NCI-H1694 (cell line): ENCODE results near the gene TAMM41.
"Not testable (repeated sequence)": the region's sequence is repeated elsewhere in the genome, so short reads cannot be mapped to it uniquely, and the experiment has no call there.

Source experiments
- DNase-seq: peaks from one replicate; lab custom pipeline; 2025; lab: John Stamatoyannopoulos, UW

The TAMM41 gene

DNA sequence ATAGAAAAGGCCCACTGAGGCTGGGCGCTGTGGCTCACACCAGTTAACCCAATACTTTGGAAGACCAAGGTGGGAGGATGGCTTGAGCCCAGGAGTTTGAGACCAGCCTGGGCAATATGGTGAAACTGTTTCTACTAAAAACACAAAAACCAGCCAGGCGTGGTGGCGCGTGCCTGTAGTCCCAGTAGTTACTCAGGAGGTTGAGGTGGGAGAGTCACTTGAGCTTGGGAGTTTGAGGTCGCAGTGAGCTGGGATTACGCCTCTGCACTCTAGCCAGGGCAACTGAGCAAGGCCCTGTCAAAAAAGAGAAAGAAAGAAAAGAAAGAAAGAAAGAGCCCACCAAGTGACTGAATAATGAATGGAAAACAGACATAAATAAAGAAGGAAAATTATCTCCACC lies 32.0 kb downstream of the TAMM41 start:
- no peak for DNase-seq

DNA sequence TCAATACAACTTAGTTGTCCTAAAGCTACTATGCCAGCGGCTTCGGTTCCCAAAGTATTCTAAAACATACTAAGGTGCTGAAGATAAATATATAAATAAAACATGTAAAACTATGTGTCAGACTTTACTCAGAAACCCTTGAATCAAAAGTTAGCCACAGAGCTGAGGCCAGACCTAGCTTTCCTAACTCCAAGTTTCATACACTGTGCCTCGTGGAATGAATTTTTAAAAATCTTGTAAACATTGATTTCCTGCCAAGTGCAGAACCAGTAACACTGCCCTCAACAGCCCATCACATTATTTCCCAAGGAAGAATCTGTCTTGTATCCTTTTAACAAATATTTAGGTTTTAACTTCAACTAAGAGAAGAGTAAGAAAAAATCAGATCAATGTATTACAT lies 36.4 kb downstream of the TAMM41 start:
- DNase-seq, result no peak

DNA sequence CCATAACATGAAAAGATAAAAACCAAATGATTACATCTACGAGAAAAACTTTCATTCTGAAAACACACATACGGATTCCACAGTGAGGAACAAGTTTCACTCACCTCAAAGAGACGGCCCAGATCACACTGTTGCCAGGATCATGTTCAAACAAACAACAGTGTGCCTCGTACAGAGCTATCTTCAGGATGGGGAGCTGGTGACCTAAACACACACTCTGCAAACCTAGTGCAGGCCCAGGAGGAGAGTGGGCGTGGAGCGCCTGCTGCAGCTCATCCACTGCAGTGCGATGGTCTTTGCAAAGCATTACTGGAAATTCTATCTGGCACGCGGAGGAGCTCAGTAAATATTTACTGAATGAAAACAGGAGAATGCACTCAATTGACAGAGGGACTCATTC lies 38.5 kb downstream of the TAMM41 start:
- DNase-seq, result no peak

DNA sequence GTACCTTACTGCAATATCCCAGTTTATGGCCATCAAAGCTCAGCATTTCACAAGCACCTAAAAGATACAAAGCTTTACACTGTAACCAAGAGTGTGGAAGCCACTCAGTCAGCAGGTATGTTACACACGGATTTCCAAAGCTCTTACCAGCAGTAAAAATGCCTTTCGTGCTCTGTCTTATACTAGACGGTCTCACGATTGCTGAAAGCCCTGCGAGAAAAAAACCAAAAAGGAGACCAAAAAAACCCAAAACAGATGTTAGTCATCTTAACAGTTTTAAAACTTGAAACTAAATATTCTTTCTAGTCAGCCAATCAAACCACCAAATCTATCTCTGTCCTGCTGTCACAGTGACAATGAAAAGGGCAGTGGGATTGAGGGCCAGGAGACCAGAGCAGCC lies 39.0 kb downstream of the TAMM41 start:
- DNase-seq, result no peak

- DNase-seq, result no peak
Measured at GRCh38 chr3:11805716-11806115, 41.0 kb downstream of the TAMM41 start.

- no peak for DNase-seq
Measured at GRCh38 chr3:11803977-11804892, 42.5 kb downstream of the TAMM41 start.

DNA sequence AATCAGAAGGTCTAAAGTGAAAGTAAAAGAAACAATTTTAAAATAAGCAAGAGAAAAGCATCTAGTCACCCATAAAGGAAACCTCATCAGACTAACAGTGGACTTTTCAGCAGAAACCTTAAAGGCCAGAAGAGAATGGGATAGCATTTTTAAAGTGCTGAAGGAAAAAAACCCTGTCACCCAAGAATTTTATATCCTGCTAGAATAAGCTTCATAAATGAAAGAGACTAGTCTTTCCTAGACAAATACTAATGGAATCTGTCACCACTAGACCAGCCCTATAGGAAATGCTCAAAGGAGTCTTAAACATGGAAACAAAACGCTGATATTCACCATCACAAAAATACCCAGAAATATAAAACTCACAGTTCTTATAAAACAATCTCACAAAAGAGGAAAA lies 46.9 kb downstream of the TAMM41 start:
- no peak for DNase-seq

- no peak for DNase-seq
Measured at GRCh38 chr3:11794927-11795326, 51.8 kb downstream of the TAMM41 start.

DNA sequence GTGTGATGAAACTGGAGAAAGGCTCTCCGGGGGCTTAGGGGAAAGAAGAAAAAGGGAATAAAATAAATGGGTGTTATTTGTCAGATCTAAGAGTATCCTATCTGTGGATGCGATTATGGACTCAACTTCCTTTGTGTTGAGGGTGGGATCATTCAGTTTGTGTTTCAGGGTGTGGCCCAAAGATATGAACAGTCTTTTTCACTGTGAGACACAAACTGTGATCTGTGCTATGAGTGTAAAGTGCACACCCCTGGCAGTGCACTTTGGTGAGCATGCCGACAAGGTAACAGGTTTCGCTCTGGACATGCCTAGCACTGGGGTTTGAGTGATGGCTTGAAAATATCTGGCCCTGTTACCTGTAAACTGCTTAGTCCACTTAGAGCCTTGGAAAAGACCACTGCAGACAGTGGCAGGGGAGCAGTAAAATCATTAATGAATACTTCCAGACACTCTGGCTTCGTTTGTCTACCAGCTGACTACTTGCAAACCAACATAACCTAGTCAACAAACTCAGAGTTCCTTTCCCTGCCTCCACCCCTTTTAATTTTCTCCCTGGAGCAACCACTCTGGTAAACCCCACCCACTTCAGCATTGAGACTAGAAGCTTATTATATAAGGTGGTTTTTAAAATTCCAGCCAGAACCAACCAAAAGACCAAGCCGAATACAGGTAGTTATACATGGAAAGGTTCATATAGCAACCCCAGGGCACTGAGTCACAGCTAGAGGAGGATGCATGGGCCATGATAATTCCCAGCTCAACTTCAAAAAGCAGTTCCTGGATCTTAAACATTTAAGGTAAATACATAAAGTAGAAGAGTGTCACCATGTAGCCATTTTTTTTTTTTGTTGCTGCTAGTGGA lies 55.1 kb downstream of the TAMM41 start:
- no peak for DNase-seq

DNA sequence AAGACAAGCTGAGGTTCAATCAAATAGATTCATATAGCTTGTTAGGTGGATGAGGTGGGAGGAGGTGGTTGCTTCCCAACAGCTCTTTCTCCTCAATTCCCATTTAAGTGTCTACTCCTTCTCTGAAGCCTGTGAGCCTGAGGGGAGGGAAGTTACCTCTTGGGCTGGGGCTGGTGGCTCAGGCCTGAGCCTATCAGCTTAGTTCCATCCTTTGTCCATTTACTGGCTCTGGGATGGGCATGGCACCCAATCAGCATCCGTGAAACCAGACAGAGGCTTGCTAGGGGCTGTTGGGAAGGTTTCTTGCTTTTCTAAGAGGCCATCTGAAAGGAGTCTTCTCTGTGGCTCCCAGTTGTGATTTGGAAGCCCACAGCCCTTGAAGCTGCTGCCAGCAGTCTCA lies 57.3 kb downstream of the TAMM41 start:
- no peak for DNase-seq

DNA sequence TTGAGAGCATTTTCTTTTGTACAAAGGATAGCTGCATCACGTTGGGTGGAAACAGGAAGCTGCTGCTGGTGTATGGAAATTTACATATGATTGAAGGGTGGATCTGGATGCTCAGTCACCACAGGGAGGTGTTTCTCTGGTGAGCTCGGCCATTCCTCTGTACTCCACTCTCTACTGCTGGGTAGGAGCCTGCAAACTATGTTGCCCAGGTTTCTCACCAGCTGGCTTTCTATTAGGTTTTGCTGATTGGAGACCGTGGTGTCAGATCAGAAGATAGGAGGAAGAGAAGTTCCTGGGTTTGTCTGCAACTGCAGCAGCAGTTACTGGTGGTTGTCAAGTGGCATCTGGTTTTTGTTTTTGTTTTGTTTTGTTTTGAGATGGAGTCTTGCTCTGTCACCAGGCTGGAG lies 61.7 kb downstream of the TAMM41 start:
- no peak for DNase-seq

- no peak for DNase-seq
Measured at GRCh38 chr3:11780341-11780740, 66.3 kb downstream of the TAMM41 start.

DNA sequence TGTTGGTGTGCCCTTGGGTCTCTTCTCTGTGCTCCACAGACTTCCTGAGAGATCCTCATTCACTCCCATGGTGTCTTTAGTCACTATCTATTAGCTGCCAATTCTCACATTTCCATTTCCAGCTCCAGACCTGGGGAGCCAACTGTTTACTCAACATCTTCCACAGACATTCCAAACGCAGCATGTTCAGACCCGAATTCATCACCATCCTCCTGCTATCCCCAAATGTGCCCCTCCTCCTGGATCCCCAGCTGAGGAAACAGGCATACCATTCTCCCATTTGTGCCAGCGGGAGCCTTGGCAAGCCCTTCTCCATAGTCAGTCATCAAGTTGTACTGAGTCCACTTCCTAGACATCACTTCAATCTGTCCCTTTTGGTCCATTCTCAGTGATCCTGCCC lies 67.1 kb downstream of the TAMM41 start:
- no peak for DNase-seq

DNA sequence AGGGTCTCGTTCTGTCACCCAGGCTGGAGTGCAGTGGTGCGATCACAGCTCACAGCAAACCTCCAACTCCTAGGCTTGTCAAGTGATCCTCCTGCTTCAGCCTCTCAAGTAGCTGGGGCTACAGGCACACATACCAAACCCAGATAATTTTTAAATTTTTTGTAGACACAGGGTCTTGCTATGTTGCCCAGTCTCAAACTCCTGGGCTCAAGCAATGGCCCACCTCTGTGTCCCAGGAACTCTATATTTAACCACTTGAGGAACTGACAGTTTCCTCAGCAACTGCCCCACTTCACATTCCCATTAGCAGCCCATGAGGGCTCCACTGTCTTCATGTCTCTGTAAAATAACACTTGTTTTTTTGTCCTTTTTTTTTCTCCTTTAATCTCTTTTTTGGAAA lies 68.4 kb downstream of the TAMM41 start:
- DNase-seq, result no peak

- DNase-seq, result no peak
Measured at GRCh38 chr3:11776346-11776745, 70.3 kb downstream of the TAMM41 start.

GRCh38 chr3:11775493-11775892 lies 71.2 kb downstream of the TAMM41 start:
- DNase-seq, result no peak

DNA sequence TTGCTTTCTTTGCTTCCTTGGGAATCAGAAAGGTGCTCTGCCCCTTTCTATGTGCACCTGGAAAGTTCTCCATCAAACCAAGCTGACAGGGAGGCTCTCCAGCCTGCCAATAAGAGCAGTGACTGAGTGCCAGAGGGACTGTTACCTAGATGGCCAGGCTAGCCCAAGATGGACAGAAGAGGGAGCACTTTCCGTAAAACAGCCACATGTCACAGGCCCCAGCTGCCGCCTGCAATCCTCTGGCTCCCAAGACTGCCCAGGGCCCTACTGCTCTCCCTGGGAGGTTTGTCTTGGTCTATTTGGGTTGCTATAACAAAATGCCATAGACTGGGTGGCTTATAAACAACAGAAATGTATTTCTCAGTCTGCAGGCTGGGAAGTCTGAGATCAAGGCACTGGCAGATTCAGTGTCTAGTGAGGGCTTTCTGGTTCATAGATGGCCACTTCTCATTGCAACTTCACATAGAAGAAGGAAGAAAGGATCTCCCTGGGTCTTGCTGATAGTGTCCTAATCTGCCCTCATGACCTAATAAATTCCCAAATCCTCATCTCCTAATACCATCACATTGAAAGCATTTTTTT lies 72.3 kb downstream of the TAMM41 start:
- DNase-seq, result no peak

GRCh38 chr3:11771931-11772330 lies 74.8 kb downstream of the TAMM41 start:
- not testable (repeated sequence) for DNase-seq

DNA sequence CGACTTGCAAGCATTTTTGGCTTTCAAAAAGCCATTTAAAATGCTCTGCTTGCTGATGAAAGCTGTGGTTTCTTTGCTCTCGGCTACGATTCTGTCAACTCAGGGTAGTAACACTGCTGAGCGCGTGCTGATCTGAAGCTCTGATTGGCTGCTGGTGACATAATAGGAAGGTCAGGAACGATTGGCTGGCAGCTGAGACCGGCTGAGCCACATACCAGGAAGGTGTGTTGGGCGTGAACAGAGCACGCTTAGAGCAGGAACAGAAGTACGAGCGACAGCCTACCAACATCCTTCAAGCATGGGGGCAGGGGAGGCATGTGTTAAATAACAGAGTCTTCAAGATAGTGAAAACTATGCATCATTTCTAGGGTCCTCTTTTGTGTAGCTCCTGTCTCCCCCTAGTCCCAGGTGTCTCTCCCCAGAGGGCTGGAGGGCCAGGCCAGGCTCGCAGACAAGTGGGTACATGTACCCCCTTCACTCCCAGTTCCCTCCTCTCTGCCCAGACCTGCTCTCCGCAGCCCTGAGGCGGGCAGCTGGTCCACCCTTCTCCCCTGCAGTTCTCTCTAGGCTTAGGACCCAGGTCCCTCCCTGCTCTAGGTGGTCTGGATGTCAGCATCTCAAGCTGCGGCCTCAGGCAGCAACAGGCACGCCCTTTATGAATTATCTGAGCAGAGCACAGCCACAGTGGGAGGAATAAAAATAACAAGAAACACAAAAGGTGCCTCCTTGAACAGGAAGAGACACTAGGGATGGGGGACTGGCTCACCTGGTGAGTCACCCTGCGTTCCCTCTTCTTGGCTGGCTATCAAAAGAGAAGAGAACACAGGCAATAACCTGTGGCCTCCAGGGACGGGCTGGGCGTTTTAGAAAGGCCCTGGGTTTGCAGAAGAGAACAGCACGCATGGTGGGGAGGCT lies 76.0 kb downstream of the TAMM41 start:
- DNase-seq, result no peak

GRCh38 chr3:11769704-11770476 lies 76.8 kb downstream of the TAMM41 start:
- no peak for DNase-seq

DNA sequence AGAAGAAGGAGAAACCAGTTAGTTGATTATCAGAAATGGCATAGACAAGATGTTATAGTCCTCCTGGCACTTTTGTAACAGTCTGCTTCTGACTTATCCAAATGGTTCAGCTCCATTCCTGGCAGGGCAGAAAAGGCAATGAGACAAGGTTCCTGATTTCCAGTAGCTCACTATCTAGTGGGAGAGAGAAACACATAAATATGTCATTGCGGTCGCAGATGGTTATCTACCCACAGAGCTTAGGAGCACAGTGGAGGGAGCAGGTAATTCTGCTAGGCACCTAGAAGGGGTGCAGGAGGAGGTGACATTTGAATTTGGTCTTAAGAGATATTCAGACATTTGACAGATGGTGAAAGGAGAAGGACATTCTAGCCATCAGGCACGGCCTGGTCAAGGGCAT lies 78.1 kb downstream of the TAMM41 start:
- DNase-seq, result no peak
